OCI-LY1 (cell line): ENCODE measurements around the gene AGPAT3.

Source experiments
- EZH2 ChIP-seq: fragments of 200-600 bp; sonication (generic), shearing (Covaris generic); IDR thresholded peaks from 2 replicates; pipeline ENCODE4 v1.8.0; 2017; ENCODE audit warnings: borderline replicate concordance, mixed run types, mild to moderate bottlenecking, antibody characterized with exemption, low read length, moderate library complexity, mixed read lengths
- TF ChIP-seq, protein P1 (sequence below): fragments of 200-600 bp; sonication (generic), shearing (Covaris generic); IDR thresholded peaks from 2 replicates; pipeline ENCODE4 v1.5.1; 2017; ENCODE audit warnings: mild to moderate bottlenecking, antibody characterized with exemption, low read length, moderate library complexity, mixed read lengths

DNA sequence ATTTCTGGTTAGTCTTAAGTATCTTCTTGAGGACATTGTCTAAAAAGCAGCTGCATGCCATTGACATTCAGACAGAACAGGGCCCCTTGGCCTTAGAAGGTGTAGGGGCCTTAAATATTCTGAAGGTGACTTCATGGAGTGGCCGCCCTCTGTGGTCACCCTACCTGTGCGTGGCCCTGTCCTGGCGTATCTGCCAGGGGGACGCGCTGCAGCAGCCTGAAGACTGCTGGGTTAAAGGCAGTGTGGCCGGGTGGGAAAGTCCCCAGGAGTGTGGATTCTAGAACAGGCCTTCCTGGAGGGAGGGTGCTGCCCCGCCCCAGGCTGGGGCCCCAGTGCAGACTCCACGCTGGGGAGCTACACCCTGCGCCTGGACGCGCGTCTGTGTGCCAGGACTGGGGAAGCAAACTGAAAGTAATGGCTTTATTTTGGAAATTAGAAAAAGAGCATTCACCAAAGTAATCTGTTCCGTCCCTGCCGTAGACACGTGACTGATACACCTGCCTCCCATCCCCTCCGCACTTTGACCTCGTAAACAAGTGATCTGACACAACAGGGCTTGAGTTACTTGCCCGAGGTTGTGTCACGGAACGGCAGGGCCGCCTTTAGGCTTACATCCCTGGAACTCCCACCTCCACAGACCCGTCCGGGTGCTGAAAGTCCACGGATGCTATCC, 1.8 kb downstream of the AGPAT3 start:
- TF ChIP-seq, protein P1, sequence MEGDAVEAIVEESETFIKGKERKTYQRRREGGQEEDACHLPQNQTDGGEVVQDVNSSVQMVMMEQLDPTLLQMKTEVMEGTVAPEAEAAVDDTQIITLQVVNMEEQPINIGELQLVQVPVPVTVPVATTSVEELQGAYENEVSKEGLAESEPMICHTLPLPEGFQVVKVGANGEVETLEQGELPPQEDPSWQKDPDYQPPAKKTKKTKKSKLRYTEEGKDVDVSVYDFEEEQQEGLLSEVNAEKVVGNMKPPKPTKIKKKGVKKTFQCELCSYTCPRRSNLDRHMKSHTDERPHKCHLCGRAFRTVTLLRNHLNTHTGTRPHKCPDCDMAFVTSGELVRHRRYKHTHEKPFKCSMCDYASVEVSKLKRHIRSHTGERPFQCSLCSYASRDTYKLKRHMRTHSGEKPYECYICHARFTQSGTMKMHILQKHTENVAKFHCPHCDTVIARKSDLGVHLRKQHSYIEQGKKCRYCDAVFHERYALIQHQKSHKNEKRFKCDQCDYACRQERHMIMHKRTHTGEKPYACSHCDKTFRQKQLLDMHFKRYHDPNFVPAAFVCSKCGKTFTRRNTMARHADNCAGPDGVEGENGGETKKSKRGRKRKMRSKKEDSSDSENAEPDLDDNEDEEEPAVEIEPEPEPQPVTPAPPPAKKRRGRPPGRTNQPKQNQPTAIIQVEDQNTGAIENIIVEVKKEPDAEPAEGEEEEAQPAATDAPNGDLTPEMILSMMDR: no peak
- no peak for TF ChIP-seq EZH2
